Subcutaneous adipose tissue (tissue), 4 donors: ENCODE data around the gene FLOT1. TPM values are rescaled to one million over a fixed set of nuclear protein-coding genes. Genes with fewer than 3 reads are reported as not detected.

ENCODE experiments used
- total RNA-seq, 4 donors: library from RNA; depleted of rRNA; stranded (reverse); fragments of >200 nt; gene quantifications; one replicate each; pipeline ENCODE4 v1.1.0, GENCODE V29; 2016
- TF ChIP-seq, protein P1 (sequence below): fragments of 450-650 bp; IDR thresholded peaks from one replicate; pipeline ENCODE4 v1.5.1; 2016; ENCODE audit warnings: low read depth, mild to moderate bottlenecking, control low read depth, antibody characterized with exemption, moderate library complexity

FLOT1 gene
- total RNA-seq, 4 donors from 2014 or later, result 66.8 to 121 (median 105) TPM

DNA sequence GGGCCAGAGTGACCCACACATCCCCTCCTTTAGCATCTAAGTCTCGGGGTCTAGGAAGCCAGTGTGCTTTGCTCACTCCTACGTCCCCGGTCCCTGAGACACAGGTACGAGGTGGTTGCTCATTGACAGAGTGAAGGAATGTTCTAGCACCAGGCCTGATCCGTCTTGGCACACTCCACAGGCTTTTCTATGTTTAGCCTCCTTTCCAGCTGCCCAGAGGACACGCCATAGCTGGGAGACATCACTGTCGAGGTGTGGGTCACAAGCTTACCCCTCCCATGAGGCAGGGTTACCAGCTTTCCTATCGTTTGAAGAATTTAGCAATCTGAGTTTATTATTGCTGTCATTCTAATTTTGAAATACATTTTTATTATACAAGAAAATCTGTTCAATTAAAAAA is 32.2 kb upstream of the FLOT1 start:
- TF ChIP-seq, protein P1, sequence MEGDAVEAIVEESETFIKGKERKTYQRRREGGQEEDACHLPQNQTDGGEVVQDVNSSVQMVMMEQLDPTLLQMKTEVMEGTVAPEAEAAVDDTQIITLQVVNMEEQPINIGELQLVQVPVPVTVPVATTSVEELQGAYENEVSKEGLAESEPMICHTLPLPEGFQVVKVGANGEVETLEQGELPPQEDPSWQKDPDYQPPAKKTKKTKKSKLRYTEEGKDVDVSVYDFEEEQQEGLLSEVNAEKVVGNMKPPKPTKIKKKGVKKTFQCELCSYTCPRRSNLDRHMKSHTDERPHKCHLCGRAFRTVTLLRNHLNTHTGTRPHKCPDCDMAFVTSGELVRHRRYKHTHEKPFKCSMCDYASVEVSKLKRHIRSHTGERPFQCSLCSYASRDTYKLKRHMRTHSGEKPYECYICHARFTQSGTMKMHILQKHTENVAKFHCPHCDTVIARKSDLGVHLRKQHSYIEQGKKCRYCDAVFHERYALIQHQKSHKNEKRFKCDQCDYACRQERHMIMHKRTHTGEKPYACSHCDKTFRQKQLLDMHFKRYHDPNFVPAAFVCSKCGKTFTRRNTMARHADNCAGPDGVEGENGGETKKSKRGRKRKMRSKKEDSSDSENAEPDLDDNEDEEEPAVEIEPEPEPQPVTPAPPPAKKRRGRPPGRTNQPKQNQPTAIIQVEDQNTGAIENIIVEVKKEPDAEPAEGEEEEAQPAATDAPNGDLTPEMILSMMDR, result no peak

DNA sequence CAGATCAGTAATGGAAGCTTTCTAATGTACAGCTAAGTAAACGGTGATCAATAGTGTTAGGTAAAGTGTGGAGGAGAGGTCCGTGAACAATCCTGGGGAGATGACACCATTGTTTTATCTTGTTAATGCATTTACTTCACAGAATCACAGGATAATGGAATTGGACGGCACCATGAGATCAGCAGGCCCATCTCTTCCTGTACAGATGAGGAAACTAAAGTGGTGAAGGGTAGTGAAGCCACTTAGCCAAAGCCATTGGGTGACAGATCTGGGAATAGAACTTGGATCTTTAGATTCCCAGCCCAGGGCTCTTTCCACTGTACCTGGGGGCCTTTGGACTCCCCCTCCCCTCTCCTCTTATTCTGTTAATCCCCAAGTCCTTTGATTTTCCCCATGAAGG is 28.1 kb upstream of the FLOT1 start:
- TF ChIP-seq, protein P1, result no peak

GRCh38 chr6:30769853-30770524 is 27.5 kb upstream of the FLOT1 start:
- TF ChIP-seq, protein P1, result no peak

GRCh38 chr6:30769088-30769852 is 26.8 kb upstream of the FLOT1 start:
- TF ChIP-seq, protein P1, result no peak

- TF ChIP-seq, protein P1, result no peak
Measured at GRCh38 chr6:30768634-30769087, 26.2 kb upstream of the FLOT1 start.

- TF ChIP-seq, protein P1, result no peak
Measured at GRCh38 chr6:30767944-30768301, 25.4 kb upstream of the FLOT1 start.

- TF ChIP-seq, protein P1, result no peak
Measured at GRCh38 chr6:30767158-30767943, 24.9 kb upstream of the FLOT1 start.
